Urinary bladder (tissue), 4 donors: ENCODE results near the gene ZFYVE28. TPM values are rescaled to one million over a fixed set of nuclear protein-coding genes. Genes with fewer than 3 reads are reported as not detected.
"Not testable (repeated sequence)": the region's sequence is repeated elsewhere in the genome, so short reads cannot be mapped to it uniquely, and the experiment has no call there.

Experiments used
- DNase-seq: peaks from one replicate; pipeline ENCODE4 v3.0.0-alpha.2; 2015; ENCODE audit errors: extremely low spot score
- H3K27ac ChIP-seq: one replicate; pipeline ENCODE4 v1.5.1; 2013; ENCODE audit warnings: low read depth, mild to moderate bottlenecking, moderate library complexity
- H3K36me3 ChIP-seq: one replicate; pipeline ENCODE4 v1.6.1; 2013; ENCODE audit warnings: mild to moderate bottlenecking, moderate library complexity; ENCODE audit not compliant: insufficient read depth
- H3K4me1 ChIP-seq: one replicate; pipeline ENCODE4 v1.6.1; 2013; ENCODE audit warnings: mild to moderate bottlenecking, moderate library complexity; ENCODE audit not compliant: insufficient read depth
- H3K4me3 ChIP-seq: one replicate; pipeline ENCODE4 v1.5.1; 2013; ENCODE audit warnings: low read depth, low read length
- WGBS: extraction: QIAGEN DNeasy Blood & Tissue Kit; methylation state at CpG from one replicate; pipeline ENCODE4 v1.1.7; 2013; 5-methylcytosine and 5-hydroxymethylcytosine counted together
- polyA plus RNA-seq: library from polyadenylated mRNA; stranded (reverse); fragments of 200-250 nt; gene quantifications from one replicate; pipeline ENCODE4 v1.2.3, GENCODE V29; 2013
- total RNA-seq: library from RNA; depleted of rRNA; stranded (reverse); fragments of >200 nt; gene quantifications from one replicate; pipeline ENCODE4 v1.2.3, GENCODE V29; 2014
- donor health status: healthy with polysubstance abuse.
- donor health status: healthy.

ZFYVE28 gene
- total and polyA plus RNA-seq, 2 donors = 6.3 to 8.4 TPM

DNA sequence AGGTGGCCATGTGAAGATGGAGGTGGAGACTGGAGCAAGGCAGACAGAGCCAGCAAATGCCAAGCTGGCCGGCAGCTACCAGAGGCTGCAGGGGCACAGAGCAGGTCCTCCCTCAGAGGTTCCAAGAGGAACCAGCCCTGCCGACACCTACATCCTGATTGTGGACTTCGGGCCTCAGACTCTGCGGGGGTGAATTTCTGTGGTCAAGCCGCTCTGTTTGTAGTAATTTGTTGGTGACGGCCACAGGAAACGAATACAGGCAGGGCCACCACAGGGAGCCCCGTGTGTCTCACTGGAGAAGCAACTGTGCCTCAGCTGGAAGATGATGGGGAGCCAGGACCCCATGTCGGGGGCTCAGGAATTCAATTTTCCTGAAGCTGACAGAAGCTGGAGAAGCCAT, 28.3 kb downstream of the ZFYVE28 start:
- Histone ChIP-seq H3K27ac (no peak overlapping the region), H3K4me1 (no peaks in the 10 kb centered on the region), H3K4me3 (no peak overlapping the region), H3K36me3 (no peaks in the 10 kb centered on the region)
- no peak for DNase-seq
- WGBS = 67% methylated on average over 9 of the region's 9 CpGs

DNA sequence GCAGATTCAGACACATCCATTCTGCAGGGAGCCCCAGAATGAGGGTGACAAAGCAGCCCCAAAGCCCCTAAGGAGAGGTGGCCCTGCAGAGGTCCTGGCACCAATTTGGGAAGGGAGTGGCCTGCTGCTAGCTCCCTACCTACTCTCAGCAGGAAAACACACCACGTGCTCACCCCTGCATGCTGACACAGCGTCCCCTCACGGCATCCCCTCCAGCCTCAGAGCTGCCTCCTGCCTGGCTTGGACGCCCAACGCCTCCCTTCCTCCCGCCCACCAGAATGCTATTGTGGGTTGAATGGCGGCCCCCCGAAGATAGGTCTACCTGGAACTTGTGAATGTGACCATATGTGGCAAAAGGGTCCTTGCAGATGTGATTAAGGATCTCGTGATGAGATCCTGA, 28.8 kb downstream of the ZFYVE28 start:
- DNase-seq = no peak
- Histone ChIP-seq H3K4me3 (no peak overlapping the region), H3K4me1 (no peaks in the 10 kb centered on the region), H3K27ac (no peak overlapping the region), H3K36me3 (no peaks in the 10 kb centered on the region)
- 75% methylated on average over 9 of the region's 9 CpGs for WGBS

GRCh38 chr4:2388429-2389182, 29.8 kb downstream of the ZFYVE28 start:
- 35% methylated on average over 9 of the region's 9 CpGs for WGBS

DNA sequence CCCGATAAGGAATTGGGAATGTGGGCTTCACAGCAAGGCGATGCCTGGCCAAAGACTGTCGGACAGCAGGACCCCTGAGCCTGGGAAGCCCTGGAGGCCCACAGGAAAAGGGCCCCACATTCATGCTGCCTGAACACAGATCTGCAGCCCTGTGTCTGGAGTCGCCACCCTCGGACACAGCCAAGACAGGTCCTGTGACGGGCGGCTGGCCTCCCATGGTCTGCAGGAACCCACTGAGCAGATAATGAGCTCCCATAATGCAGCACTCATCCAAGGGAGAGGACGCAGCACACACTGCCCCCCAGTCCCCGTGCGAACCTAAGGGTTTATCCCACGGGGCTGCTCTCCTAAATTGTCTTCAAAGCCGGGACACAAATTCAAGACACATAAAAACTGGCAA, 30.6 kb downstream of the ZFYVE28 start:
- no peak for DNase-seq
- WGBS = 90% methylated on average over 12 of the region's 12 CpGs
- H3K4me1 ChIP-seq = no peaks in the 10 kb centered on the region
- H3K27ac ChIP-seq = no peak overlapping the region
- no peaks in the 10 kb centered on the region for H3K36me3 ChIP-seq
- H3K4me3 ChIP-seq = no peak overlapping the region

More at GRCh38 chr4:2388429-2389182, 29.8 kb downstream of the ZFYVE28 start:
- no peak overlapping the region for H3K4me3 ChIP-seq
- no peak for DNase-seq
- H3K36me3 ChIP-seq = no peaks in the 10 kb centered on the region
- H3K27ac ChIP-seq = no peak overlapping the region
- no peaks in the 10 kb centered on the region for H3K4me1 ChIP-seq

DNA sequence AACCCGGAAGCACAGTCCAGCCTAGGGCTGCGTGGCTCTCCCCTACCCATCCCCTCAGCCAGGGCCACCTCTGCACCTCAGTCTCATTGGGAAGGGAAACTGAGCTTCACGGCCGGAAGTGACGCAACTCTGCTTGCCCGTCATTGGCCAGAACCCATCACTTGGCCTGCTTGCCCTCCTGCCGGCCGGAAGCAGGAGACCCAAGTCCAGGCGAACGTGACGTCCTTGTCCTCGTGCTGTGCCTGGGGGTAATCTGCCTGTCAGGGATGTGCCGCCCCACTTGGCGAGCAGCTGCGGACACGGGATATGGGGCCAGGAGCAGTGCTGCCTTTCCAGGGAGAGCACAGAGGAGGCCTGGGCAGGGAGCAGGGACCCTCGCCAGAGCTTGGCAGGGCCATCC, 31.2 kb downstream of the ZFYVE28 start:
- WGBS = 91% methylated on average over 17 of the region's 17 CpGs
- Histone ChIP-seq H3K4me3 (no peak overlapping the region), H3K27ac (no peak overlapping the region), H3K36me3 (no peaks in the 10 kb centered on the region), H3K4me1 (no peaks in the 10 kb centered on the region)
- no peak for DNase-seq

- DNase-seq = no peak
- WGBS = 87% methylated on average over 19 of the region's 19 CpGs
- H3K4me3 ChIP-seq = no peak overlapping the region
- H3K36me3 ChIP-seq = no peaks in the 10 kb centered on the region
- H3K27ac ChIP-seq = no peak overlapping the region
- no peaks in the 10 kb centered on the region for H3K4me1 ChIP-seq
These were observed 31.7 kb downstream of the ZFYVE28 start for GRCh38 chr4:2386717-2387116.

- H3K4me1 ChIP-seq = no peaks in the 10 kb centered on the region
- H3K36me3 ChIP-seq = no peaks in the 10 kb centered on the region
- DNase-seq = no peak
- 87% methylated on average over 8 of the region's 8 CpGs for WGBS
- H3K27ac ChIP-seq = no peak overlapping the region
- no peak overlapping the region for H3K4me3 ChIP-seq
These were observed 32.9 kb downstream of the ZFYVE28 start for GRCh38 chr4:2385516-2385915.

GRCh38 chr4:2384245-2384644, 34.2 kb downstream of the ZFYVE28 start:
- H3K4me1 ChIP-seq = no peaks in the 10 kb centered on the region
- no peaks in the 10 kb centered on the region for H3K36me3 ChIP-seq
- no peak overlapping the region for H3K4me3 ChIP-seq
- 67% methylated on average over 6 of the region's 6 CpGs for WGBS
- no peak overlapping the region for H3K27ac ChIP-seq
- no peak for DNase-seq

DNA sequence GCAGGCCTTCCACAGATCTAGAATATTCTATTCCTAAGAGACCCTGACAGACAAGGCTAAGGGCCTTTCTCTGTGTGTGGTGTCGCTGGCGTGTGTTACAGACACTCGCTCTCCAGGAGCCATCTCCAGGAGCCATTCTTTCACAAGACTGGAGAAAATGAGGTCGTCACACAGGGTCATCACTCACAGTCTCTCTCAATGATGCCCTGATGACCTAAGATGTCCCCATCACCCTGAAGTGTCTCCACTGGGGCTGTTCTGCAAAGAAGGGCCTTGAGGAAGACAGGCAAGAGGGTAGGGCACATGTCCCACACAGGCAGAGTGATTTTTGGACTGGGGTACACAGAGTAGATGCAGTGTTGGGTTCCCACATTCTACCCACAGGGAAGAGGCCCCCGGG, 34.7 kb downstream of the ZFYVE28 start:
- no peak overlapping the region for H3K27ac ChIP-seq
- no peak for DNase-seq
- H3K36me3 ChIP-seq = no peaks in the 10 kb centered on the region
- no peak overlapping the region for H3K4me3 ChIP-seq
- no peaks in the 10 kb centered on the region for H3K4me1 ChIP-seq
- whole genome bisulfite sequencing = 89% methylated on average over 5 of the region's 5 CpGs

GRCh38 chr4:2383220-2383631, 35.2 kb downstream of the ZFYVE28 start:
- not testable (repeated sequence) for H3K4me3 ChIP-seq, H3K4me1 ChIP-seq, H3K36me3 ChIP-seq, H3K27ac ChIP-seq, DNase-seq
- 84% methylated on average over 8 of the region's 8 CpGs for WGBS

DNA sequence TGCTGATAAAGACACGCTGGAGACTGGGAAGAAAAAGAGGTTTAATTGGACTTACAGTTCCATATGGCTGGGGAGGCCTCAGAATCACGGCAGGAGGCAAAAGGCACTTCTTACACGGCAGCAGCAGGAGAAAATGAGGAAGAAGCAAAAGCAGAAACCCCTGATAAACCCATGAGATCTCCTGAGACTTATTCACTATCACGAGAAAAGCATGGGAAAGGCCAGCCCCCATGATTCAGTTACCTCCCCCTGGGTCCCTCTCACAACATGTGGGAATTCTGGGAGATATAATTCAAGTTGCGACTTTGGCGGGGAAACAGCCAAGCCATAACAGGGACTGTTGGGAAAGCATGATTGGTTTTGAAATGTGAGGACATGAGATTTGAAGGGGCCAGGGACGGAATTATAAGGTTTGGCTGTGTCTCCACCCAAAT, 35.7 kb downstream of the ZFYVE28 start:
- not testable (repeated sequence) for H3K4me3 ChIP-seq, H3K4me1 ChIP-seq, H3K36me3 ChIP-seq, DNase-seq, H3K27ac ChIP-seq
- 69% methylated on average over 7 of the region's 7 CpGs for WGBS

- H3K4me1 ChIP-seq, DNase-seq, H3K36me3 ChIP-seq, H3K27ac ChIP-seq, H3K4me3 ChIP-seq: not testable (repeated sequence)
- WGBS = 86% methylated on average over 6 of the region's 6 CpGs
These were observed 37.9 kb downstream of the ZFYVE28 start for GRCh38 chr4:2380589-2380988.

DNA sequence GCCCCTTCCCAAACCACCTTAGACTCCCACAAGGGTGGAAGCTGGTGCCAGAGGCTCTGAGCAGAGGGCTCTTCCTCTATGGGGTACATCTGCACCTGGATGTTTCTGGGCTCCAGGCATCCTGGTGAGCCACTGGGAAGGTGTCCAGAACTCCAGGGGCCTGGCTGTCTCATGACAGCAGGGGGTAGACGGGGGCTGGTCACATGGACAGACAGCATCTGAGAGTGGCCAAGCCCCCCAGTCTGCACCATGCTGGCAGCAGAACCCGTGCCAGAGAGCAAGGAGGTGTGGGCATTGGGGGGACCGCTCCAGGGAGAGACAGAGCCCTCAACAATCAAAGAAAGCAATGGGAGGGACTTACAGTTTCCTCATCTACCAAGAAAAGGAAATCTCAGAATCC, 39.5 kb downstream of the ZFYVE28 start:
- Histone ChIP-seq H3K4me1 (no peaks in the 10 kb centered on the region), H3K36me3 (no peaks in the 10 kb centered on the region), H3K27ac (no peak overlapping the region), H3K4me3 (no peak overlapping the region)
- no peak for DNase-seq
- WGBS = 60% methylated on average over 3 of the region's 3 CpGs

DNA sequence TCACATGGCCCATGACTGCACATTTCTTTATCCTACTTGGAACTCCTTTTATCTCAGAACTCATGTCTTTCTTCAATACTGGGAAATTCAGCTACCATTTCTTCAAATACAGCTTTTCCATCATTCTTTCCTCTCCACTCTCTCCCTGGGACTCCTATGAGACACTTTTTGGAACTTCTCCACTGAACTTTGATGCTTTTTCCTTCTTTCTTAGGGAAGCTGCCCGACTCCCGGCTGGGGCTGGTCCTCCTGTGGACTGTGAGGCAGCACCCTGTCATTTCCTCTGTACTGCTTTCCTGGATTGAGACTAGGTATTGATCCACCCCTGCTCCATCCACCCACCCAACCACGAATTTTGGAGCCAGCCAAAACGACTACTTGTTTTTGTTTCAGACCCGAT, 40.0 kb downstream of the ZFYVE28 start:
- Histone ChIP-seq H3K27ac (no peak overlapping the region), H3K4me3 (no peak overlapping the region), H3K4me1 (no peaks in the 10 kb centered on the region), H3K36me3 (no peaks in the 10 kb centered on the region)
- WGBS = 69% methylated on average over 5 of the region's 5 CpGs
- DNase-seq = no peak

DNA sequence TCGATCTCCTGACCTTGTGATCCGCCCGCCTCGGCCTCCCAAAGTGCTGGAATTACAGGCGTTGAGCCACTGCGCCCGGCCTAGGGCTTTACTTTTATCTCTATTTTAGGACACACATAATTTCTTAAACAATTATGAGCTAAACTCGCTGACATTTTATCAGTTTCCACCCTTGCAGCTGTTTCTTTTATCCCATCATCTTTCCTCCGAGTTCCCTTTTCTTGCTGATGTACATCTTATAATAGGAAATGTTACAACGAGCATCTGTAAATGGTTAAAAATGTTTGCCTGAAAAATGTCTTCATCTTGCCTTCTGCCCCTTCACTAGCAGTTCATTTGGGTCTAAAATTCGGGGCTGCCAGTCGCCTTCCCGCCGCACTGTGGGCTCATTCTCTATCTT, 41.2 kb downstream of the ZFYVE28 start:
- H3K4me1 ChIP-seq = no peaks in the 10 kb centered on the region
- H3K36me3 ChIP-seq = no peaks in the 10 kb centered on the region
- no peak overlapping the region for H3K4me3 ChIP-seq
- H3K27ac ChIP-seq = no peak overlapping the region
- WGBS = 52% methylated on average over 14 of the region's 14 CpGs
- no peak for DNase-seq
